HepG2 (cell line): ENCODE results near the gene PIF1. TPM values are rescaled to one million over a fixed set of nuclear protein-coding genes. Genes with fewer than 3 reads are reported as not detected.

ENCODE experiments used
- ADNP ChIP-seq: sonication (generic); formaldehyde crosslinking; IDR thresholded peaks from 2 replicates; pipeline ENCODE4 v1.4.0; 2020; ENCODE audit warnings: missing genetic modification reagents
- ARID2 ChIP-seq: sonication (generic); formaldehyde crosslinking; IDR thresholded peaks from 2 replicates; pipeline ENCODE4 v1.8.1; 2022; ENCODE audit warnings: mild to moderate bottlenecking, missing genetic modification reagents, borderline replicate concordance
- ATAD3A ChIP-seq: sonication (generic); formaldehyde crosslinking; IDR thresholded peaks from 2 replicates; pipeline ENCODE4 v1.4.0; 2020; ENCODE audit warnings: missing genetic modification reagents
- BCL6 ChIP-seq: IDR thresholded peaks from 2 replicates; pipeline ENCODE4 v1.6.1; 2016; ENCODE audit warnings: missing genetic modification reagents, missing compliant biosample characterization
- DMAP1 ChIP-seq: IDR thresholded peaks from 2 replicates; pipeline ENCODE4 v1.6.1; 2016
- EED ChIP-seq: sonication (generic); formaldehyde crosslinking; IDR thresholded peaks from 2 replicates; pipeline ENCODE4 v1.5.0; 2020; ENCODE audit warnings: mild to moderate bottlenecking, missing genetic modification reagents
- ESRRA ChIP-seq: sonication (generic); formaldehyde crosslinking; IDR thresholded peaks from 2 replicates; pipeline ENCODE4 v1.5.1; 2020; ENCODE audit warnings: mild to moderate bottlenecking, low read depth, missing genetic modification reagents
- NR2F6 ChIP-seq, 2 experiments: IDR thresholded peaks; 2 replicates each; pipeline ENCODE4 v1.6.1; 2016; ENCODE audit warnings: antibody characterized with exemption in 1 of 2, mild to moderate bottlenecking in 1 of 2
- SIX4 ChIP-seq: sonication (generic); formaldehyde crosslinking; IDR thresholded peaks from 2 replicates; pipeline ENCODE4 v1.4.0; 2020; ENCODE audit warnings: missing genetic modification reagents
- TBX2 ChIP-seq: sonication (generic); formaldehyde crosslinking; IDR thresholded peaks from 2 replicates; pipeline ENCODE4 v1.5.0; 2020; ENCODE audit warnings: missing genetic modification reagents, mild to moderate bottlenecking, borderline replicate concordance
- ZBTB42 ChIP-seq: sonication (generic); formaldehyde crosslinking; IDR thresholded peaks from 2 replicates; pipeline ENCODE4 v1.5.0; 2020; ENCODE audit warnings: mild to moderate bottlenecking, missing genetic modification reagents
- ZFP82 ChIP-seq: sonication (generic); formaldehyde crosslinking; IDR thresholded peaks from 2 replicates; pipeline ENCODE4 v1.5.1; 2020; ENCODE audit warnings: mild to moderate bottlenecking, missing genetic modification reagents, borderline replicate concordance
- ZNF17 ChIP-seq: sonication (generic); formaldehyde crosslinking; IDR thresholded peaks from 2 replicates; pipeline ENCODE4 v1.5.0; 2020; ENCODE audit warnings: mild to moderate bottlenecking, missing genetic modification reagents
- ZNF207 ChIP-seq: fragments of 450-650 bp; IDR thresholded peaks from 2 replicates; pipeline ENCODE4 v1.6.1; 2016; ENCODE audit warnings: antibody characterized with exemption, borderline replicate concordance
- ZNF282 ChIP-seq: fragments of 450-650 bp; IDR thresholded peaks from 2 replicates; pipeline ENCODE4 v1.6.1; 2018; ENCODE audit not compliant: partially characterized antibody
- ZNF430 ChIP-seq: sonication (generic); formaldehyde crosslinking; IDR thresholded peaks from 2 replicates; pipeline ENCODE4 v1.9.0; 2021; ENCODE audit warnings: mild to moderate bottlenecking, missing genetic modification reagents
- ZNF512 ChIP-seq: sonication (generic); formaldehyde crosslinking; IDR thresholded peaks from 2 replicates; pipeline ENCODE4 v1.4.0; 2020; ENCODE audit warnings: mild to moderate bottlenecking, missing genetic modification reagents
- ZNF512B ChIP-seq: sonication (generic); formaldehyde crosslinking; IDR thresholded peaks from 2 replicates; pipeline ENCODE4 v1.5.1; 2020; ENCODE audit warnings: missing genetic modification reagents, mild to moderate bottlenecking, borderline replicate concordance
- ZNF543 ChIP-seq: sonication (generic); formaldehyde crosslinking; IDR thresholded peaks from 2 replicates; pipeline ENCODE4 v1.4.0; 2020; ENCODE audit warnings: mild to moderate bottlenecking, missing genetic modification reagents
- ZNF546 ChIP-seq: sonication (generic); formaldehyde crosslinking; conservative IDR thresholded peaks from 2 replicates; pipeline ENCODE4 v1.8.1; 2023; ENCODE audit warnings: mild to moderate bottlenecking, missing genetic modification reagents
- polyA plus RNA-seq, 8 experiments: library from polyadenylated mRNA; depleted of rRNA in 3 of 8; stranded (reverse) in 7 of 8; unstranded in 1 of 8; fragments of >200 nt; fragmentation: Illumina TruSeq in 4 of 8; extraction: Trizol in 4 of 8; gene quantifications; 2 replicates each; pipeline versions ENCODE4 v1.2.1 to v1.2.3, GENCODE V29; 2011 to 2016; ENCODE audit warnings: low read depth in 4 of 8, missing spikeins in 1 of 8, mixed read lengths in 1 of 8; ENCODE audit not compliant: insufficient read depth in 1 of 8
- total RNA-seq, 5 experiments: library from RNA; depleted of rRNA; stranded (reverse); fragments of >200 nt; fragmentation: Illumina TruSeq; extraction: Trizol; gene quantifications; 2 replicates each; pipeline ENCODE4 v1.2.3, GENCODE V29; 2016; ENCODE audit warnings: low read depth in 1 of 5
- TF ChIP-seq, protein P1 (sequence below): sonication (generic); formaldehyde crosslinking; IDR thresholded peaks from 2 replicates; pipeline ENCODE4 v1.4.0; 2020; ENCODE audit warnings: missing genetic modification reagents
- TF ChIP-seq, protein P2 (sequence below): sonication (generic); formaldehyde crosslinking; IDR thresholded peaks from 2 replicates; pipeline ENCODE4 v1.5.1; 2020; ENCODE audit warnings: mild to moderate bottlenecking, missing genetic modification reagents, borderline replicate concordance

The PIF1 gene
- total and polyA plus RNA-seq, 2 of the 13 experiments (the other 11 are each of a cell fraction or from before 2014, with no cell fraction given) = 18.5 to 19.7 TPM

DNA sequence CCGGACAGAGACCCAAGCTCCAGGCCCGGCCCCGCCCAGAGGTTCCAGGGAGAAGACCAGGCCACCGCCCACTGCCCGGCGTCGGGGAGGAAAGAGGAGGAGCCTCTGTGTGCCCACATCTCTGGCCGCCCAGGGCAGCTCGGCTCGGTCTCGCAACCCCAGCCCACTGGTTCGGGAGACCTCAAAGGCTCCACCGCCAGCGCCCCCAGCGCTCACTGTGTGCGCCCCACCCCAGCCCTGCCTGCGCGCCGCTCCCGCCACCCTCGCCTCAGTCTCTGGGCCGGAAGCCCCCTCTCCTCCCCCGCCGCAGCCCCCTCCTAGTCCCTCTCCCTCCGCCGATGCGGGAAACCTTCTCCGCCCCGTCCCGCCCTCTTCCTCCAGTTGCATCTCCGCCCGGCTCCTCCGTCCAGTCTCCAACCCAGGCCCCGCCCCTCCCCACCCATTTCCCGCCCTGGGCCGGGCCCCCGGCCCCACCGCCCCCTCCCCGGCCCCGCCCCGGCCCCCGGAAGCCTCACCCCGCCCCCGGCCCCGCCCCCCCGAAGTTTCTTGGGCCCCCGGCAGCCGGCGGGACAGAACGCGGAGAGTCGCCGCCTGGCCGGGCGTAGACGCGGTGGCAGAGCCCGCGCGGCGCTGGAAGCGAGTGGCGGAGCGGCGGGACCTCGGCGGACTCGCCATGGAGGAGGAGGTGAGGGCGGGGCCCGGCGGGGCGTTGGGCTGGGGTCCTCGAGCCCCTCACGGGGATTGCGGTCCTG, 16.1 kb upstream of the PIF1 start, which contains the start of gene PLEKHO2 (continued):
- TF ChIP-seq ZNF207 (no peak), ZBTB42 (CRISPR knock-in tag) (no peak), EED (no peak), ZFP82 (0 out of 2 replicates have a peak, but pooled peaks have one; percentile 47), ZNF512B (CRISPR knock-in tag) (no peak), NR2F6 (IDR thresholded peaks at IDR 0.05) (no peak), NR2F6 (CRISPR knock-in tag; IDR thresholded peaks at IDR 0.05) (0 out of 2 replicates have a peak, but pooled peaks have one; percentile 6), DMAP1 (CRISPR knock-in tag) (0 out of 2 replicates have a peak, but pooled peaks have one; percentile 23), BCL6 (no peak; the same call in 1 of the 2 replicates), ADNP (CRISPR knock-in tag) (no peak), ZNF546 (peak; percentile 8; the same call in 1 of the 2 replicates), ESRRA (CRISPR knock-in tag) (no peak), ARID2 (CRISPR knock-in tag) (no peak), TBX2 (peak; percentile 56; the same call in 1 of the 2 replicates), ZNF430 (CRISPR knock-in tag) (no peak), SIX4 (no peak), ATAD3A (CRISPR knock-in tag) (no peak), ZNF17 (CRISPR knock-in tag) (no peak), ZNF512 (CRISPR knock-in tag) (no peak), ZNF282 (no peak), ZNF543 (CRISPR knock-in tag) (no peak)
- TF ChIP-seq, protein P1, sequence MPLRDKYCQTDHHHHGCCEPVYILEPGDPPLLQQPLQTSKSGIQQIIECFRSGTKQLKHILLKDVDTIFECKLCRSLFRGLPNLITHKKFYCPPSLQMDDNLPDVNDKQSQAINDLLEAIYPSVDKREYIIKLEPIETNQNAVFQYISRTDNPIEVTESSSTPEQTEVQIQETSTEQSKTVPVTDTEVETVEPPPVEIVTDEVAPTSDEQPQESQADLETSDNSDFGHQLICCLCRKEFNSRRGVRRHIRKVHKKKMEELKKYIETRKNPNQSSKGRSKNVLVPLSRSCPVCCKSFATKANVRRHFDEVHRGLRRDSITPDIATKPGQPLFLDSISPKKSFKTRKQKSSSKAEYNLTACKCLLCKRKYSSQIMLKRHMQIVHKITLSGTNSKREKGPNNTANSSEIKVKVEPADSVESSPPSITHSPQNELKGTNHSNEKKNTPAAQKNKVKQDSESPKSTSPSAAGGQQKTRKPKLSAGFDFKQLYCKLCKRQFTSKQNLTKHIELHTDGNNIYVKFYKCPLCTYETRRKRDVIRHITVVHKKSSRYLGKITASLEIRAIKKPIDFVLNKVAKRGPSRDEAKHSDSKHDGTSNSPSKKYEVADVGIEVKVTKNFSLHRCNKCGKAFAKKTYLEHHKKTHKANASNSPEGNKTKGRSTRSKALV (CRISPR knock-in tag) = 0 out of 2 replicates have a peak, but pooled peaks have one; percentile 47
- TF ChIP-seq, protein P2, sequence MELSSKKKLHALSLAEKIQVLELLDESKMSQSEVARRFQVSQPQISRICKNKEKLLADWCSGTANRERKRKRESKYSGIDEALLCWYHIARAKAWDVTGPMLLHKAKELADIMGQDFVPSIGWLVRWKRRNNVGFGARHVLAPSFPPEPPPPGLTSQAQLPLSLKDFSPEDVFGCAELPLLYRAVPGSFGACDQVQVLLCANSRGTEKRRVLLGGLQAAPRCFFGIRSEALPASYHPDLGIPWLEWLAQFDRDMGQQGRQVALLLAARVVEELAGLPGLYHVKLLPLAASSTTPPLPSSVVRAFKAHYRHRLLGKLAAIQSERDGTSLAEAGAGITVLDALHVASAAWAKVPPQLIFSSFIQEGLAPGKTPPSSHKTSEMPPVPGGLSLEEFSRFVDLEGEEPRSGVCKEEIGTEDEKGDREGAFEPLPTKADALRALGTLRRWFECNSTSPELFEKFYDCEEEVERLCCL (CRISPR knock-in tag) = no peak
